Adrenal gland (tissue), 5 donors: ENCODE measurements around the gene ZBED6.

Experiments used
- CTCF ChIP-seq, 6 experiments: fragments of 450-650 bp in 4 of 6; fragments of 200-600 bp in 2 of 6; sonication (generic) in 1 of 6; IDR thresholded peaks; 1 replicate in 5 of 6; 2 replicates in 1 of 6; pipeline versions ENCODE4 v1.5.1 to v1.8.0; 2016 to 2021; ENCODE audit warnings: antibody characterized with exemption in 6 of 6, mild to moderate bottlenecking in 2 of 6, moderate library complexity in 1 of 6
- POLR2A ChIP-seq, 2 donors: fragments of 450-650 bp; IDR thresholded peaks; one replicate each; pipeline ENCODE4 v1.6.1; 2017; ENCODE audit warnings: antibody characterized with exemption in 2 of 2, mild to moderate bottlenecking in 2 of 2, moderate library complexity in 1 of 2
- donor health status: DM: no; HTN: no; CAD: no.

GRCh38 chr1:203828002-203828401 lies 32.6 kb downstream of the ZBED6 start:
- TF ChIP-seq CTCF (IDR thresholded peaks at IDR 0.05) (no peak), POLR2A (IDR thresholded peaks at IDR 0.05) (no peak)
